HG03139 (cell line): ENCODE measurements around the gene ENTPD8.

ENCODE experiments used
- ATAC-seq: cut with Tn5 transposase; IDR thresholded peaks from one replicate; pipeline ENCODE4 v1.9.1; 2021; ENCODE audit not compliant: unreplicated experiment

Gene ENTPD8, protein sequence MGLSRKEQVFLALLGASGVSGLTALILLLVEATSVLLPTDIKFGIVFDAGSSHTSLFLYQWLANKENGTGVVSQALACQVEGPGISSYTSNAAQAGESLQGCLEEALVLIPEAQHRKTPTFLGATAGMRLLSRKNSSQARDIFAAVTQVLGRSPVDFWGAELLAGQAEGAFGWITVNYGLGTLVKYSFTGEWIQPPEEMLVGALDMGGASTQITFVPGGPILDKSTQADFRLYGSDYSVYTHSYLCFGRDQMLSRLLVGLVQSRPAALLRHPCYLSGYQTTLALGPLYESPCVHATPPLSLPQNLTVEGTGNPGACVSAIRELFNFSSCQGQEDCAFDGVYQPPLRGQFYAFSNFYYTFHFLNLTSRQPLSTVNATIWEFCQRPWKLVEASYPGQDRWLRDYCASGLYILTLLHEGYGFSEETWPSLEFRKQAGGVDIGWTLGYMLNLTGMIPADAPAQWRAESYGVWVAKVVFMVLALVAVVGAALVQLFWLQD

DNA sequence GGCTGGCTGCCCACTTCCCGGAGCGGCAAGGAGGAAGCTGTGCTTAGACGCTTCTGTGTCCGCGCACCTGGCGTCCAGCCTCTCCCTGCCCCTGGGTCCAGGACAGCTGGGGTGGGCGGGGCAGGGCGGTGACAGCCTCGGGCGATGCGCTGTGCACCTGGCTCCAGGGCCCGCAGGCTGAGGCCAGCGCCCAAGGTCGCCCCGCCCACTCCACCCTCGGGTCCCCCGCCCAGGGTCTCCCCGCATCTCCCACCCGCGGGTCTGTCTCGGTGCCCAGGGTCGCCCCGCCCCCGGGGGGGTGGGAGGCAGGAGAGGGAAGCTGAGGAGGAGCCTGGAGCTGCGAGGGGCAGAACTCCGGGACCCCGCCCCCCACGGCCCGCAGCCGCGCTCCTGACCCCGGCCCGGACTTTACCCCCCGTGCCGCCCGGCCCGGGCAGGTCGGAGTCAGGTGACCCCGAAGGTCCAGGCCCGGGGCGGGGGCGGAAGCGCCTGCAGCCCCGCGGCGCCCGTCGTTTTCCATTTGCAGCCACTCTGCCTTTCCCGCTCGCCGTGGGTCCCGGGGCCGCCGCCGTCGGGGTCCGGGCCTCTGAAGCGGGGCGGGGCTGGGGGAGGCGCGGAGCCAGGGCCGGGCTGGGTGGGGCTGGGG, at the start of gene ENTPD8:
TSS of gene ENTPD8 (minus strand) at position 69 of the 646 bp plus-strand sequence. CDS start 3,072 bp downstream, outside the sequence.
- no peak for ATAC-seq

DNA sequence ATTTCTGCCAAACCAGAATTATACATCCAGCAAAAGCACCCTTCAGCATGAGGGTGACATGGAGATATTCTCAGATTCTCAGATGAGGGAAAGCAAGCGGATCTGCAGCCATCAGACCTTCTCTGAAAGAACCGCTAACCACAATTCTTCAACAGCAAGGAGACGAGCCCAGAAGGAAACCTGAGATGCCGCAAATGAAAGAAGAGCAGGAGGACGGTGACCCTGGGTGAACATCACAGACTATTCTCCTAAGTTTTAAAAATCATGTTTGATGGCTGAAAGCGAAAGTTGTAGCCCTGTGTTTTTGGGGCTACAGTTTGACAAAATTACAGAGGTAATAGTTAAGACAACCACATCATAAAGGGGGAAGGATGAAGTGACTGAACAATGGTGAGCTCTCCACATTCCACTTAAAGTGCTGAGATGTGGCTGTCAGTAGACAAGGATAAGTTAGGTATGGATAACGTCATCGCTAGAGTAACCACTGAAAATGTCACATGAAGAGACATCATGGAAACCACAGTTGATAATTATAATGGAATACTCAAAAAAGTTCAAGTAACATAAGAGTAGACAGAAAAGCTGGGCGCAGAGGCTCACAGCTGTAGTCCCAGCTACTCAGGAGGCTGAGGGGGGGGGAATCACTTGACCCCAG, 49.5 kb upstream of the ENTPD8 start:
- ATAC-seq: no peak

DNA sequence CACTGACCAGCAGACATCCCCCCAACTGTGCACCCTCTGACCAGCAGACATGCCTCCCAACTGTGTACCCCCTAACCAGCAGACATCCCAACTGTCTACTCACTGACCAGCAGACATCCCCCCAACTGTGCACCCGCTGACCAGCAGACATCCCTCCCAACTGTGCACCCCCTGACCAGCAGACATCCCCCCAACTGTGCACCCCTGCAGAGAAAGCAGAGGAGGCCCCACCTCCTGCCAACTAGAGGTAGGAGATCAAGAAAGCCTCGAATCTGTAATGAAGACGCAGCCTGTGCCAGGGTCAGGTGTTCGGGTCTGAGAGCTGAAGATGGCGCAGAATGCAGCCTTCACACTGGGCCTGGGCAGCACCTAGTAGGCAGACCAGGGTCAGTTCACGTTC, 47.7 kb upstream of the ENTPD8 start:
- no peak for ATAC-seq

DNA sequence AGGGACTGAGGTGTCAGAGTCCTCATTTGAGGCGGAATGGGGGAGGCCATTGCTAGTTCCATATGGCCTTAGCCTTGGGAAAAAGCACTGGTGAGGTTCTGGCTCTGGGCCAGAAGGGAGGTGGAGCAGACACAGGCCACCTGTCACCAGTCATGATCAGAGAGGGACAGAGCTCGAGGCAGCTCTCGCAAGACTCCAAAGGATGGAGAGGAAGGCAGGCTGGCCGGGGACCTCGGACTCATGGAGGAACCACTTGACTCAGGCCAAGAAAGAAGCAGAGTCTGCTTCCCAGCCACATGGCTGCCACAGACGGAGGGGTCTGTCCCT, 47.1 kb upstream of the ENTPD8 start:
- ATAC-seq: no peak

DNA sequence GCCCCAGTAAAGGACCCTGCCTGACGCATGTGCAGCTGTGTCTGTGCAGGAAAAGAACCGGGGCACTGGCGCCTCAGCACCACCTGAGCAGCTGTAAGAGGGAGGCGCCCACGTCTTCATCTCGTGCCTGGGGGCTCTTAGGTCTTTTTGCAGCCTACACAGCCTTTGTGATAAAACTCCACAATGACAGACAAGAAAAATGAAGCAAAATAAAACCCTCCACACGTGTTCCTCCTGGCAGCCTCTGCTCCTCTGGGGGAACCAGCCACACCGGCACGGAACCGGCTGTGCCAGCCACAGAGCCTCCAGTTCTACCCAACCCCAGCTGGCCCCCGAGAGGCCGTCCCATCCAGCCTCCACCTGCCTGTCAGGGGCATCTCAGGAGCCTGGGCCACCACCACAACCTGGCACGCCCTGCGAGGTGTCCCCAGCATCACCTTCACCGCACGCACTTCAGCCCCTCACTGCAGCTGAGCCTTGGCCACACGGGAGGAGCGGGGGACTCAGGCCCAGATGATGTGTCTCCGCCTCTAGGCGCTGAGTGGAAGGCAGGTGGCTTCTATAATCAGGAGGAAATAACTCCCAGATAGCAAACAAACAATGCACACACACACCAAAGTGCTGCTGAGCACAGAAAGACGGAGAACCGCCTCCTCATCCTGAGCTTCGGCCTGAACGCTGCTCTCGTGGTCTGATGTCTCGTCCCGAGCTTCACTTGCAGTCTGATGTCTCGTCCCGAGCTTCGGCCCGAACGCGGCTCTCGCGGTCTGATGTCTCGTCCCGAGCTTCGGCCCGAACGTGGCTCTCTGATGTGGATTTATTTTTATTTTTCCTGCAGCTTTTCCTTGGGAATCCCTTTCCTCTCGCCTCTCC, 46.5 kb upstream of the ENTPD8 start:
- no peak for ATAC-seq

DNA sequence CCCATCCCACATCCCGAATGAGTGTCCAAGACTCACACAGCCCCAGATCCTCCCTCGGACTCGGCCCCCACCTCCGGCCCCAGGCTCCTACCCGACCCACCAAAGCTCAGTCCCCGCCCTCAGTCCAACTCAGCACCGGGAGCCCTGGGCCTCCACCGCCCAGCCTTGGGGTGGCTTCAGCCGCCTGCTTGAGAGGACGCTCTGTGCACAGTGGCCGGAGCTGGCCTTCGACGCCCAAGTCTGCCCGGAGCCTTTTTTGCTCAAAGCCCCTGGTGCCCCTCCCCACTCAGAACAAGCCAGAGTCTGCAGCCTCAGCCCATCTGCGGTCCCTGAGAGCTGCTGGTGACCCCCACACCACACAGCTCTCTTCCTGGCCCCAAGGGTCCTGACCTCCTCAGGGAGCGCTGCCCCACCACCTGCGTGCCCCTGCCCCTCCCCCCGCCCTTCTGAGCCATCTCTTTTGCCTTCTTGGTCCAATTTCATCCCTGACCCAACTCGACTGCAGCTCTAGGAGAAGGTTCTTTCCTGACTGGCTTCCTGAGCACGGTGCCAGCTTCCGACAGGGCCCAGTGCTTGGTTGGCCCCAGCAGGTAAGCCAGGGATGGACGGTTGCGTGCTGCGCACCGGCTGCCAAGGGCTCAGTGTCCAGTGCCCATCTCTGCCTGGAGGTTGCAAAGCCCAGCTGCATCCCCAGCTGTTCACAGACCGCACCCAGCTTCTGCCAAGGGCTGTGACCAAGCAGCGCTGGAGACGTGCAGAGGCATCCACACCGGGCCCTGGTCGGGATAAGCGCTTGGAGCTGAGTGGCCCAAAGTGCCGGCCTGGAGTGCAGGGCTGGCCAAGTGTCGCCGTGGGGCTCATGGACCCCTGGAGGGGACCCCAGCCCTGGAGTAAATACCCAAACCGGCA, 45.6 kb upstream of the ENTPD8 start:
- no peak for ATAC-seq

DNA sequence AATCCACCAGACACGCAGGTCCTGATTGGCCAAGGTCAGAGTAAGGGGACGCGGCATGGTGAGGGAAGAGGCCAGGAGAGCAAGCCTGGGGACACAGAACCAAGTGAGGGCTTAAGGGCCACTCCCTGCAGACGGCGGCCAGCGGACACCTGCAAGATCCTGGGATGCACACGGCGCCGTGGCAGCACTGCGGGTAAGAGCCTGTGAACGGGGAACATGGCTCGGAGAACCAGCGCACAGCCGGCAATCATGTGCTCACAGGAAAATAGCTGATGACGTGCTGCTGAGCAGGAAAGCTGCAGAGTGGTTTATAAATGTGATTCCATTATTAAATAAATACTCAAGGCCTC, 45.0 kb upstream of the ENTPD8 start:
- no peak for ATAC-seq

DNA sequence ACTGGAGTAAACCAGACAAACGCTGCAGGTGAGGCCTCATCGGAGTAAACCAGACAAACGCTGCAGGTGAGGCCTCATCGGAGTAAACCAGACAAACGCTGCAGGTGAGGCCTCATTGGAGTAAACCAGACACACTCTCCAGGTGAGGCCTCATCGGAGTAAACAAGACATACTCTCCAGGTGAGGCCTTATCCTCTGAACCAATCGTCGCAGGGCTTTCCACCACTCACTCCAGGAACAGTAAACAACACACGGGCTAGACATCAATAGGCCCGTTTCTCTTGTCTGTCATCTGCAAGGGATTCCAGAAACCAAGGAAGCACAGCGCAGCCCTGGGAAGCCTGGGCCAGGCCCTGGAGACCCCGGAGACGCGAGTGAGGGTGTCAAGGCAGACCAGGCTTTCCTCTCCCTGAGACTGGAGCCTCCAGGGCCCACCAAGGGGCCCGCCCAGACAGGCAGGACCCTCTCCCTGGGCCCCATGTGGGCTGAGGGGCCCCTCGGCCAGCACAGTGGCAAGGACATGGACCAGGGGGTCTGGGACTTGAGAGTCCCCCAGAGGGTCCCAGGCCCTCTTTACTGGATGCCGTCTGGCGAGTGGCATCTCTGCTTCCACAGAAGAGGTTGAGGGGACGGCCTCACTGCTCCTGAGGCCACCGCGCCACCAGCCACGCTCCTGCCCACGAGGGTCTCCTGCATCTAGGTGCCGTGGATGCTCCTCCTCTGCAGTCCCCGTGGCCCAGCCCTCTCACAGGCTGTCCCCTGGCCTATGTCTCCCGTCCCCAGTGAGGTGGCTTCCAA, 44.4 kb upstream of the ENTPD8 start:
- ATAC-seq: no peak

DNA sequence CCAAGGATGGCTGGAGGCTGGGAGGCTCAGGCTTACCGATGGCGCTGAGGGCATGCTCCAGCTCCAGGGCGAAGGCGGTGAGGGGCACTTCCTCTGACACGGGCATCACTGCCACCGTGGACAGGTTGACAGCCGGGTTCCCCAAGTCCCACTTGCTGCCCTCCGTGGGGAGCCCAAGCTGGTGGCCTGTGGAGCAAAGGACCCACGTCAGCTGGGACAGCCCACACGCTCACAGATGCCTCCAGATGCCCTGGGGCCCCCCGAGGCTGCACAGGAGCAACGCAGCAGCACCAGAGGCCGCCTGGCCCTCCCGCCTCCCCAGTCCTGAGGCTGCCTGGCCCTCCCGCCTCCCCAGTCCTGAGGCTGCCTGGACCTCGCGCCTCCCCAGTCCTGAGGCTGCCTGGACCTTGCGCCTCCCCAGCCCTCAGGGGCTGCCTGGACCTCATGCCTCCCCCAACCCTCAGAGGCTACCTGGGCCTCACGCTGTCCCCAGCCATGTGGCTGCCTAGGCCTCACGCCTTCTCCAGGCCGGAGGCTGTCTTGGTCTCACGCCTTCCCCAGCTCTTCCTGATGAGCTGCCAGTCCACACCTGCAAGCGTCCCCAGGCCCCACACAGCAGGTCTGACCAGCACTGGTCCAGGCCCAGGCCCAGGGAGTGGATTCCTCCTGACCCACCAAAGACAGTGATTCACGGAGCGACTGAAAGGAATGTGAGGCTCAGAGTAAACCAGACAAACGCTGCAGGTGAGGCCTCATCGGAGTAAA, 43.6 kb upstream of the ENTPD8 start:
- no peak for ATAC-seq

DNA sequence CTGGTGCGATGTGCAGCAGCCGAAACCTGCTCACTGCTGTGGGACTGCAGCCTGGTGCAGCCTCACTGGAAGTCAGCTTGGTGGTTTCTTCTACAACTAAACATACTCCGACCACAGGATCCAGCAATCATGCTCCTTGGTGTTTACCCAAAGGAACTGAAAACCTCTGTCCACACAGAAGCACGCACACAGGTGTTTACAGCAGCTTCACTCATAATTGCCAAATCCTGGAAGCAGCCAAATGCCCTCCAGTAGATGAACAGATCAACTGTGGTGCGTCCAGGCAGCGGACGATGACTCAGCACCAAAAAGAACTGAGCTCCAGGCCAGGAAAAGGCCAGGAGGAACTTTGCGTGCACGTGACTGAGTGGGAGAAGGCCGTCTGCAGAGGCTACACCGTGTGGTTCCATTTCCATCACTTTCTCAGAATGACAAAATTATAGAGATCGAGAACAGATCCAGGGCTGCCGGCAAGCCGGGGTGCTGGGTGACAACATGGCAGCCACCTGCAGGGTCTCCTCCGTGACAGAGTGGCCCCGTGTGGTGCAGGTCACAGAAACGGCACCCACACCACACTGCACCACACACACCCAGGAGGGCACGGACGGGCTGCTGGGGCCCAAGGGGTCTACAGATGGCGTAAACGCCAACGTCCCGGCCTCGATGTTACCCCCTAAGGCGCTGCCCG, 41.1 kb upstream of the ENTPD8 start:
- no peak for ATAC-seq

DNA sequence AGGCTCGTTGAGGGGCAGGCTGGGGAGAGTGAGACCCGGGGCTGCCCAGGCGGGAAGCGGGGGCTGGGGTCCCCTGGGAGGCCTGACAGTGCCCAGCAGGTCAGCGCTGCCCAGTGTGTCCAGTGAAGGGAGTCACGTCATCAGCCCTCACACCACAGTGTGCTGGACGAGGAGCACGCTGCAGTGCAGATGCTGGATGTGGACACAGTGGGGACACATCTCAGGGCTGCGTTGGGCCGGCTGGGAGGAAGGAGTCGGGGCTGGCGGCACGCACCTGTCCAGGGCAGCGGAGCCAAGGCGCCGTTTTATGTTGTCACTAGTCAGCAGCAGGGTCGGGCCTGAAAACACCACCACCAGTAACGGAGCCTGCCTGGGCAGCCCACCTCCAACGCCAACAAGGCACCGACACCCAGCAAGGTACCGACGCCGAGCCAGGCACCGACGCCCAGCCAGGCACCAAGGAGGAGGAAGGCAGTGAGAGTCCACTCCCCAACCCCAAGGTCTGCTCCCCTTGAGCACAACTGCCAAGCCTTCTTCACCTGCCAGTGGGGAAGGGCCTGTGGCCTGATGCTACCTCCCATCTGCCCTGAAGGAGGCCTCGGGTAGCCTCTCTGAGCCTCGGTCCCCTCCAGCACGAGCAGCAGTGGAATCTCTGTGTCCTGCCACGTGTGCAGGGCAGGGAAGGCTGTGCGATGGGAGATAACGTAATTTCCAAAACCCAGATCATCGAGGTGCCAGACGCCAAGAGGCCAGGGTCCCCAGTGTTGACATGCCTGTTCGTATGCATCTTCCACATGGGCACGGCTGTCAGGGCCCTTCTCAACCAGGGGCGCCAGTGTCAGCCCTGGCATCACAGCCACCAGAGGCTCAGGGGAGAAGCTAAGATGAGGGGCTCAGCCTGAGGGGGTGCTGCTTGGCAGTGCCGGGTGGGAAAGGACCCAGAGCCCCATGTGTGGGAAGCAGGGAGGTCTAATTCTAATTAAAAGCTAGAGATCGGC, 39.8 kb upstream of the ENTPD8 start:
- ATAC-seq: no peak

DNA sequence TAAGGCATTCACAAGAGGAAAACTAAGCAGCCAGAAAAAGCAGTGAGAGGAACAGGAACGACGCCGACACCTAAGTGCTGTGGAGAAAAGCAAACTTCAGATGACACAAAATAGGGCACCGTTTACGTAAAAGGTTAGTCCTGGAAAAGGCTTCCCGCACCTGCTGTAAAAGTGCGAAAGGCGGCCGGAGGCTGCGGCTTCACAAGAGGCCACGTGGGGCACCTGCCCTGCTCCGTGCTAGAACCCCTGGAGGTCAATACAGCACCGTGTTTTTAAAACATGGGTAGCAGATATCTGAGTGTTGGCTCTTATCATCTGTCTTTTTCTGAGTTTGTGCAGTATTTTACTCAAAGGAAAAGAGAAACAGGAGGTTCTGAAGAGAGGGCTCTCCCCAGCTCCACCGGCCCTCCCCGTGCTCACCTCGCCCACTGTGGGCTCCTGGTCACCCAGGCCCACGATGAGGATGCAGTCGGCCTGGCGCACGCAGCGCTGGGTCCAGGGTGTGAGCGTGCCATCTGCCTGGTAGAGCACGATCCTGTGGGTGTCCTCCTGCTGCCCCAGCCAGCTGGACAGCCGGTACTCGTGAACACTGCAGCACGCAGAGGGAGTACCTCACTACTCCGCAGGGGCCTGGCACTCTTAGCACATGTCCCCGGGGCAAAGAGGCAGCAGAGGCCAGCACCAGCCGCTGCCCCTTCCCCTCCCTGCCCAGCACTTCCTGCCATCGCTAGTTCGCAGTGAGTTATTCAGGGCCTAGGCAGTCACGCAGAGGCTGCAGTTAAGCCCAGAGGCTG, 38.9 kb upstream of the ENTPD8 start:
- no peak for ATAC-seq

DNA sequence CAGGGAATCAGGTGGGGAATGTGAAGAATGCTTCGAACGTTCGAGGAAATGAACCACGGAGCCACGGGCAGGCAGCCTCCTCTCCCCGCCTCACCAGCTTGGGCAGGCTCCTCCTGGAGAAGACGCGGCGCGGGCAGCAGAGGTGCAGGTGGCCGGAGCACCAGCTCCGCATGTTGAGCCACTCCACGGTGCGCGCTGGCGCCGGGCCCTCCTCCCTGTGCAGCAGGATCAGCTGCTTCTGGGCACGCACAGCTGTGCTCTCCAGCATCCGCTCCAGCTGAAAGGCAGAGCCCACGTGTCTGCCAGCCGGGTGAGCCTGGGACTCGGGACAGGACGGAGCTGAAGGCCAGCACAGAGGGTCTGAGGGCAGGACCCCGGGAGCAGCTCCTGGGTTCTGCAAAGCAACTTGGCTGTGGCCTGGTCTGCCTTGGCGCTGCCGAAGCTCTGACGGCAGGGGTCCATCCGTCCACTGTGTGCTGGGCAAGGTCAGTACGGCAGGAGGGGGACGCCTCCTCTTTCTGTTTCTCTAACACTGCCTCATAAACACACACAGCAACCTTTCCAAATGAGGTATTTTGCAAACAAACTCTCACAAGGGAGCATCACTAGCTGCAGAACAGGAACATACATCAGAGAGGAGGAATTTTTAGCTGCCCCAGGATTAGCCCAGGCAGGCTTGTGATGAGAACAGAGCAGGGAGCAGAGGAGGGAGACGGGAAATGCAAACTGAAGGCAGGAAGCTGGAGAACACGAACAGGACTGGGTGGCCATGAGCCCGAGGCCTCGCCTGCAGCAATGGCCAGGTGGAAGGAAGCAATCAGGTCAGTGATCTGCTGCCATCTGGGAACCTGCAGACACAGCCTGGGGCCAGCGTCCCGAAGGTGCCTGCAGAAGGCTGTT, 38.1 kb upstream of the ENTPD8 start:
- ATAC-seq: no peak

DNA sequence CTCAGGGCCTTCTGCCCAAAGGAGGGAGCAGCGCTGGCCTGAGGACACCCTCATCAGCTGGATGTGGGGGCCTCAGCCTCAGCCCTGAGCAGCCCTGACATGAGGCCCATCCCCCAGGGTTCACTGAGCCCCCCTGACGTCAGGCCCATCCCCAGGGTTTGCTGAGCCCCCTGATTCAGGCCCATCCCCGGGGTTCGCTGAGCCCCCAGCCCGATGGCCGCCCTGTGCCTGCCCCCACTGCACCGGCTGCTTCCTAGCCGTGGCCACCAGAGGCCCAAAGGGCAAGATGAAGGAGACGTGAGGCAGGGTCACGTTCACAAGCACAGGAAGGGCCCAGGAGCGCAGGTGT, 37.4 kb upstream of the ENTPD8 start:
- no peak for ATAC-seq
